Liver (tissue), 2 donors: ENCODE data around the gene PC.

Source experiments
- TF ChIP-seq, protein P1 (sequence below): fragments of 150-350 bp; IDR thresholded peaks from 2 replicates; pipeline ENCODE4 v1.5.1; 2017; ENCODE audit warnings: improper control_type of control experiment, low read depth, low read length; ENCODE audit not compliant: missing input control
- TF ChIP-seq, protein P2 (sequence below): IDR thresholded peaks from 2 replicates; pipeline ENCODE4 v1.6.1; 2016; ENCODE audit warnings: antibody characterized with exemption, mild to moderate bottlenecking
- donor health status: healthy.

DNA sequence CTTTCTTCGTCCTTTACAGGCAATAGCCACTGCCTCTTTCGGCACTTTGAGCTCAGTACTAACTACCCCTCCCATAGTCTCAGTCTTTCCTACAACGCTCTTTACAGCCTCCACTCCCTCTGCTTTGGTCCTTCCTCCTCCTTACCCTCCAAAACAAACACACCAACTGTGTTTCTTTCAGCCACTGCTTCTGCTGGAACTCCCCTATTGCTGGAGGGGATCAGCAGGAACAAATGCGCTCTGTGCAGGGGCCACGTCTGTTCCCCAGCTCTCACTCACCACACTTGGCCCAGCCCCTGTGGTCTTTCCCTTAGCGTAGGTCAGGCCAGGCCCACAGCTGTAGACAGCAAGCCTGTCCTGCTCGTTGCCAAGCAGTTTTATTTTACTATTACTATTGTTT is 42.3 kb downstream of the PC start:
- TF ChIP-seq, protein P1, sequence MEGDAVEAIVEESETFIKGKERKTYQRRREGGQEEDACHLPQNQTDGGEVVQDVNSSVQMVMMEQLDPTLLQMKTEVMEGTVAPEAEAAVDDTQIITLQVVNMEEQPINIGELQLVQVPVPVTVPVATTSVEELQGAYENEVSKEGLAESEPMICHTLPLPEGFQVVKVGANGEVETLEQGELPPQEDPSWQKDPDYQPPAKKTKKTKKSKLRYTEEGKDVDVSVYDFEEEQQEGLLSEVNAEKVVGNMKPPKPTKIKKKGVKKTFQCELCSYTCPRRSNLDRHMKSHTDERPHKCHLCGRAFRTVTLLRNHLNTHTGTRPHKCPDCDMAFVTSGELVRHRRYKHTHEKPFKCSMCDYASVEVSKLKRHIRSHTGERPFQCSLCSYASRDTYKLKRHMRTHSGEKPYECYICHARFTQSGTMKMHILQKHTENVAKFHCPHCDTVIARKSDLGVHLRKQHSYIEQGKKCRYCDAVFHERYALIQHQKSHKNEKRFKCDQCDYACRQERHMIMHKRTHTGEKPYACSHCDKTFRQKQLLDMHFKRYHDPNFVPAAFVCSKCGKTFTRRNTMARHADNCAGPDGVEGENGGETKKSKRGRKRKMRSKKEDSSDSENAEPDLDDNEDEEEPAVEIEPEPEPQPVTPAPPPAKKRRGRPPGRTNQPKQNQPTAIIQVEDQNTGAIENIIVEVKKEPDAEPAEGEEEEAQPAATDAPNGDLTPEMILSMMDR, result no peak
- TF ChIP-seq, protein P2, sequence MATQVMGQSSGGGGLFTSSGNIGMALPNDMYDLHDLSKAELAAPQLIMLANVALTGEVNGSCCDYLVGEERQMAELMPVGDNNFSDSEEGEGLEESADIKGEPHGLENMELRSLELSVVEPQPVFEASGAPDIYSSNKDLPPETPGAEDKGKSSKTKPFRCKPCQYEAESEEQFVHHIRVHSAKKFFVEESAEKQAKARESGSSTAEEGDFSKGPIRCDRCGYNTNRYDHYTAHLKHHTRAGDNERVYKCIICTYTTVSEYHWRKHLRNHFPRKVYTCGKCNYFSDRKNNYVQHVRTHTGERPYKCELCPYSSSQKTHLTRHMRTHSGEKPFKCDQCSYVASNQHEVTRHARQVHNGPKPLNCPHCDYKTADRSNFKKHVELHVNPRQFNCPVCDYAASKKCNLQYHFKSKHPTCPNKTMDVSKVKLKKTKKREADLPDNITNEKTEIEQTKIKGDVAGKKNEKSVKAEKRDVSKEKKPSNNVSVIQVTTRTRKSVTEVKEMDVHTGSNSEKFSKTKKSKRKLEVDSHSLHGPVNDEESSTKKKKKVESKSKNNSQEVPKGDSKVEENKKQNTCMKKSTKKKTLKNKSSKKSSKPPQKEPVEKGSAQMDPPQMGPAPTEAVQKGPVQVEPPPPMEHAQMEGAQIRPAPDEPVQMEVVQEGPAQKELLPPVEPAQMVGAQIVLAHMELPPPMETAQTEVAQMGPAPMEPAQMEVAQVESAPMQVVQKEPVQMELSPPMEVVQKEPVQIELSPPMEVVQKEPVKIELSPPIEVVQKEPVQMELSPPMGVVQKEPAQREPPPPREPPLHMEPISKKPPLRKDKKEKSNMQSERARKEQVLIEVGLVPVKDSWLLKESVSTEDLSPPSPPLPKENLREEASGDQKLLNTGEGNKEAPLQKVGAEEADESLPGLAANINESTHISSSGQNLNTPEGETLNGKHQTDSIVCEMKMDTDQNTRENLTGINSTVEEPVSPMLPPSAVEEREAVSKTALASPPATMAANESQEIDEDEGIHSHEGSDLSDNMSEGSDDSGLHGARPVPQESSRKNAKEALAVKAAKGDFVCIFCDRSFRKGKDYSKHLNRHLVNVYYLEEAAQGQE, result no peak
